NCI-H146 (cell line): ENCODE measurements around the gene PTTG1.
"Not testable (repeated sequence)": the region's sequence is repeated elsewhere in the genome, so short reads cannot be mapped to it uniquely, and the experiment has no call there.

Source experiments
- DNase-seq: peaks from one replicate; lab custom pipeline; 2025; lab: John Stamatoyannopoulos, UW

The PTTG1 gene

GRCh38 chr5:160423099-160423498 lies 1.4 kb downstream of the PTTG1 start:
- DNase-seq, result peak; percentile 71

- DNase-seq, result no peak
Measured at GRCh38 chr5:160427607-160428006, 6.0 kb downstream of the PTTG1 start.

GRCh38 chr5:160432196-160432595 lies 10.5 kb downstream of the PTTG1 start:
- DNase-seq, result no peak

- no peak for DNase-seq
Measured at GRCh38 chr5:160432787-160433186, 11.1 kb downstream of the PTTG1 start.

GRCh38 chr5:160434022-160434531 lies 12.4 kb downstream of the PTTG1 start:
- DNase-seq, result peak; percentile 77

GRCh38 chr5:160435532-160435931 lies 13.9 kb downstream of the PTTG1 start:
- DNase-seq, result no peak

GRCh38 chr5:160436017-160436416 lies 14.4 kb downstream of the PTTG1 start:
- no peak for DNase-seq

- not testable (repeated sequence) for DNase-seq
Measured at GRCh38 chr5:160436661-160437060, 15.0 kb downstream of the PTTG1 start.

GRCh38 chr5:160437271-160437670 lies 15.6 kb downstream of the PTTG1 start:
- DNase-seq, result no peak

- DNase-seq, result peak; percentile 47
Measured at GRCh38 chr5:160438316-160439204, 16.9 kb downstream of the PTTG1 start.

- peak; percentile 54 for DNase-seq
Measured at GRCh38 chr5:160439205-160439600, 17.5 kb downstream of the PTTG1 start.

- DNase-seq, result no peak
Measured at GRCh38 chr5:160441311-160441781, 19.7 kb downstream of the PTTG1 start.

- DNase-seq, result no peak
Measured at GRCh38 chr5:160442824-160443431, 21.3 kb downstream of the PTTG1 start.

- DNase-seq, result no peak
Measured at GRCh38 chr5:160444407-160444806, 22.8 kb downstream of the PTTG1 start.

GRCh38 chr5:160445132-160445531 lies 23.5 kb downstream of the PTTG1 start:
- DNase-seq, result no peak

- DNase-seq, result no peak
Measured at GRCh38 chr5:160445751-160446150, 24.1 kb downstream of the PTTG1 start.

GRCh38 chr5:160448886-160449285 lies 27.2 kb downstream of the PTTG1 start:
- no peak for DNase-seq

- no peak for DNase-seq
Measured at GRCh38 chr5:160449458-160449857, 27.8 kb downstream of the PTTG1 start.

GRCh38 chr5:160450164-160450932 lies 28.7 kb downstream of the PTTG1 start:
- no peak for DNase-seq

- DNase-seq, result no peak
Measured at GRCh38 chr5:160451281-160451680, 29.6 kb downstream of the PTTG1 start.

- no peak for DNase-seq
Measured at GRCh38 chr5:160452036-160452435, 30.4 kb downstream of the PTTG1 start.

- DNase-seq, result no peak
Measured at GRCh38 chr5:160452795-160453194, 31.1 kb downstream of the PTTG1 start.
